DND-41 (cell line): ENCODE measurements around the gene TSPAN18.
A peak's percentile ranks its signal among the peaks of the same experiment; 100 is the strongest.

ENCODE experiments used
- EZH2 ChIP-seq: IDR thresholded peaks from 3 replicates; pipeline ENCODE4 v1.6.1; 2012; ENCODE audit warnings: borderline replicate concordance, low read depth, mild to moderate bottlenecking, moderate library complexity, low read length, inconsistent platforms; ENCODE audit not compliant: severe bottlenecking
- TF ChIP-seq, protein P1 (sequence below): IDR thresholded peaks from 2 replicates; pipeline ENCODE4 v1.5.1; 2012; ENCODE audit warnings: borderline replicate concordance, low read length, moderate library complexity, mild to moderate bottlenecking; ENCODE audit not compliant: poor library complexity, severe bottlenecking; ENCODE audit errors: extremely low read depth

DNA sequence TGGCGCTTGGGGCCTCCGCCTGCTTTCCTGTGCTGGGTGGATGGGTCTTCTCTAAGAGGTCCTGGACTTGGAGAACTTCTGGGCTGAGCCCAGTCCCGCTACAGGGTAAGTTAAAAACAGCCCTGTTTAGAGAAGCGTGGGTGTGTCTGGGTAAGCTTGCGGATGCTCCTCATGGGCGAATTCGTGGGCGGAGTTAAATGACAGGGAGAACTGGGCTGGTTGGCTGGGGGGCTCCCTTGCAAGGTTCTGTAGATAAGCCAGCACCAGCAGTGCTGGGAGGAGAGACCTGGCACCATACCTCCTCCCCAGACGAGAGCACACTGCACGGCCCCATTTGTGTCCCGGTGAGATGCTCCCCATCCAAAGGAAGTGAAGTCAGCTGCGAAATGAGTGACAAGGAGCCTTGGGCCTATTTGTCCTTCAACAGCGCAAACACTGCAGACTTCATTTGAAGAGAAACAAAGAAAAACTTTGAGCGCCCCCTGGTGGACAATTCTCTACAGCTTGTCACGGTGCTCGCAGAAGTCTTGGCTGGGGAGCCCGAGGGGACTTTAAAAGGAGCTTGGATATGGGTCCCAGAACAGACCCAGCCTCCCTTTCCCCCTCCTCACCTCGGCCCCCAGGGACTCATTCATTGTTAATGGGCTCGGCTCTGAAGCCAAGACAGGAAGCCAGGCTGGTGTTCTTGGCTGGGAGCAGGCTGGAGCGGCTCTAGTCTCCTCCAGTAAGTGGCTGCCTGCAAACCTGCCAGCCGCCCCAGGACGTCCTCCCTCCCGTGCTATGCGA lies 184.5 kb downstream of the TSPAN18 start:
- TF ChIP-seq, protein P1, sequence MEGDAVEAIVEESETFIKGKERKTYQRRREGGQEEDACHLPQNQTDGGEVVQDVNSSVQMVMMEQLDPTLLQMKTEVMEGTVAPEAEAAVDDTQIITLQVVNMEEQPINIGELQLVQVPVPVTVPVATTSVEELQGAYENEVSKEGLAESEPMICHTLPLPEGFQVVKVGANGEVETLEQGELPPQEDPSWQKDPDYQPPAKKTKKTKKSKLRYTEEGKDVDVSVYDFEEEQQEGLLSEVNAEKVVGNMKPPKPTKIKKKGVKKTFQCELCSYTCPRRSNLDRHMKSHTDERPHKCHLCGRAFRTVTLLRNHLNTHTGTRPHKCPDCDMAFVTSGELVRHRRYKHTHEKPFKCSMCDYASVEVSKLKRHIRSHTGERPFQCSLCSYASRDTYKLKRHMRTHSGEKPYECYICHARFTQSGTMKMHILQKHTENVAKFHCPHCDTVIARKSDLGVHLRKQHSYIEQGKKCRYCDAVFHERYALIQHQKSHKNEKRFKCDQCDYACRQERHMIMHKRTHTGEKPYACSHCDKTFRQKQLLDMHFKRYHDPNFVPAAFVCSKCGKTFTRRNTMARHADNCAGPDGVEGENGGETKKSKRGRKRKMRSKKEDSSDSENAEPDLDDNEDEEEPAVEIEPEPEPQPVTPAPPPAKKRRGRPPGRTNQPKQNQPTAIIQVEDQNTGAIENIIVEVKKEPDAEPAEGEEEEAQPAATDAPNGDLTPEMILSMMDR, result peak; percentile 89
- TF ChIP-seq EZH2, result no peak
